HG03432 (cell line): Measurements from ENCODE around the gene ODF2.
"Not testable (repeated sequence)": the region's sequence is repeated elsewhere in the genome, so short reads cannot be mapped to it uniquely, and the experiment has no call there.

ENCODE experiments used
- ATAC-seq: cut with Tn5 transposase; IDR thresholded peaks from one replicate; pipeline ENCODE4 v1.9.1; 2021; ENCODE audit warnings: mild to moderate bottlenecking, moderate library complexity; ENCODE audit not compliant: unreplicated experiment

ODF2 gene

GRCh38 chr9:128423356-128423755 lies 32.5 kb upstream of the ODF2 start:
- ATAC-seq = not testable (repeated sequence)

DNA sequence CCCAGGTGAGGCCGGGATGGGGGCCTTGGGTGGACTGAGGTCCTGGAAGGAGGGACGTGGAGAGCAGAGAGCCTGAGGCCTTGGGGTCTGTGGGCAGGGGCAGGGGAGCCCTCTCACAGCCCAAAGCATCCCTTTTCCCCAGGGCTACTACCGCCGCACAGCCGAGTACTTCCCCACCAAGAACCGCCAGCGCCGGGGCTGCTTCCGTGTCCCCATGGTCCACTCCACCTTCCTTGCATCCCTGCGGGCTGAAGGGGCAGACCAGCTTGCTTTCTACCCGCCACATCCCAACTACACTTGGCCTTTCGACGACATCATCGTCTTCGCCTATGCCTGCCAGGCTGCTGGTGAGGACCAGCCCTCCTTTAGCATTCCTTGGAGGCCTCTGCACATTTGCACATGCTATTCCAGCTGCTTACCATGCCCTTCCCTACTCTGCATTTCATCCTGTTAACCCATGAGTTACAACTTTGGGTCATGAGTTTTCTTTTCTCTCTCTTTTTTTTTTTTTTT lies 31.5 kb upstream of the ODF2 start:
- ATAC-seq = no peak

DNA sequence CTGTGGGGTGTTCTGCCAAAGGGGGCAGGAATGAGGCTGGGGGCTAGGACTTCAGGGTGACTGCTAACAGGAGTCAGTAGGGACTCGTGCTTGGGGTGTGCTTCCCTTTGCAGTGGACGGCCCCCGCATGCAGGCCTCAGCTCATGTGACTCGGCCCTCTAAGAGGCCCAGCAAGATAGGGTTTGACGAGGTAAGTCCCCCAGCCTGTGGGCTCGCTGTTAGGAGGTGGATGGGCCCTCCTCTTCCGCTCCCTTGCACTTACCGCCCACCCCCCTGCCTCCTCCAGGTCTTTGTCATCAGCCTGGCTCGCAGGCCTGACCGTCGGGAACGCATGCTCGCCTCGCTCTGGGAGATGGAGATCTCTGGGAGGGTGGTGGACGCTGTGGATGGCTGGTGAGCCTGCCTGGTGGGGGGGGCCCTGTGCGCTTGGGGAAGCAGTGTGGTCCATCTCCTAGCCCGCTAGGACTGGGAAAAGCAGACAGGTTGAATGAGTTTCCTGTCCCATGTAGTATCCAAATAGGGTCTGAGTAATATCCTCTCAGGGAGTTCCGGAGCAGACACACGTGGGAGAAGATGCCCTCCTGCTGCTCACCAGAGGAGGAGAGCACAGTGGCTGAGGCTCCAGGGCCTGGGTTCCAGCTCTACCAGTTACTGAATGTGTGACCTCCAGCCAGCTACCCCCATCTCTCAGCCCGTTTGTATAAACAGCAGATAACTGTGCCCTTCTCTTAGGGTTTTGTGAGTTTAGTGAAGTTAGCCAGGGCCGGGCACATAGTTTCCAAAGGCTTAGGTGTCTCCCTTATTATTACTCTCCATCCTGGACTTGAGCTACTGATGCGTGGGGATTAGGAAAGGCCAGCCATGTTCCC lies 26.9 kb upstream of the ODF2 start:
- no peak for ATAC-seq

- ATAC-seq = no peak
These were observed 26.2 kb upstream of the ODF2 start for GRCh38 chr9:128429513-128430086.

DNA sequence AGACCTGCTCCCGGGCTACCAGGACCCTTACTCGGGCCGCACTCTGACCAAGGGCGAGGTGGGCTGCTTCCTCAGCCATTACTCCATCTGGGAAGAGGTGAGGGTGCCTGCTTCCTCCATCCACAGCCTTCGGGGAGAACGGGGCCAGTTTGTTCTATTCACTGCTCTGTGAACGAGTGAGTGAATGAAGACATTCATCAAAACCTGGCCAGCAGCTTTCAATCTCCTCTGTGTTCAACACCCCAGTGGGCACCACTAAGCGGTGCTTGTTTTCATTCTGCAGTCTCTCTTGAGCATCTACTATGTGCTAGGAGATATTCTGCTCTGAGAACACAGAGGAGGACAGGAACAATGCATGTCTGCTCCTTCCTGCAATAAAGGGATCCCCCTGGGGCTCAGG lies 24.6 kb upstream of the ODF2 start:
- ATAC-seq = no peak

- no peak for ATAC-seq
These were observed 21.5 kb upstream of the ODF2 start for GRCh38 chr9:128434340-128434739.

- ATAC-seq = no peak
These were observed 20.2 kb upstream of the ODF2 start for GRCh38 chr9:128435611-128436010.

DNA sequence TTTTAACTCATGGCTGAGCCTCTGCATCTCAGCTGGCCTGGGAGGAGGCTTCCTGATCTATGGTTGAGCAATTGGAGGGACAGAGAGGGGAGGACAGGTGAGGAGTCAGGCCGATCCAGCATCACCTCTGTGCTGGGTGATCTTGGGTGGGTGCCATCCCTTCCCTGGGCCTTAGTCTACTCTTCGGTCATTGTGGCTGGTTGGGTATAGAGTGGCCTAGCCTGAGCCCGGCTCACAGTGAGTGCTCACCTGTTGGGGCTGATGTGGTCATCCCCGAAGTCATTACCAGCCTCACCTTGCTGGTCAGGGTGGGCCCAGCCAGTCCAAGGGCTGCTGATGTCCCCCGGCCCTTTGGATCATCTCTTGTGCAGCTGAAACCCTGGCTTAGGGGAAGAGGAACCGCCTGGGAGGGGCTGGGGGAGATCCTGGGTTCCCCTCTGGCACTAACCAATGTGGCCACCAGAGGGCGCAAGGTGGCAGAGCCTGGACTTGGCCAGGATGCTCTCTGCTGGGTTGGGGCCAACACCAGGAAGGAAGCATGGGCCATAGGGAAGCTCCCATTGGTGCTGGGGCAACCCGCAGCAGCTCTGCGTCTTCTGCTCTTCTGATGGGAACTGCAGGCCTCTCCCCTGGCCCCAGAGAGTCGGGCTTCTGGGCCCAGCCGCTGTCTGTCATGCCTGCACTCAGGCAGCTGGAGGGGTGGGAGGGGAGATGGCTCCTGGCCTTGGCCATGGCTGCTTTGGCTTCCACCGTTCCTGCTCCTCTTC lies 17.3 kb upstream of the ODF2 start:
- no peak for ATAC-seq

GRCh38 chr9:128439273-128439672 lies 16.5 kb upstream of the ODF2 start:
- ATAC-seq = no peak

GRCh38 chr9:128442150-128442549 lies 13.7 kb upstream of the ODF2 start:
- ATAC-seq = no peak

DNA sequence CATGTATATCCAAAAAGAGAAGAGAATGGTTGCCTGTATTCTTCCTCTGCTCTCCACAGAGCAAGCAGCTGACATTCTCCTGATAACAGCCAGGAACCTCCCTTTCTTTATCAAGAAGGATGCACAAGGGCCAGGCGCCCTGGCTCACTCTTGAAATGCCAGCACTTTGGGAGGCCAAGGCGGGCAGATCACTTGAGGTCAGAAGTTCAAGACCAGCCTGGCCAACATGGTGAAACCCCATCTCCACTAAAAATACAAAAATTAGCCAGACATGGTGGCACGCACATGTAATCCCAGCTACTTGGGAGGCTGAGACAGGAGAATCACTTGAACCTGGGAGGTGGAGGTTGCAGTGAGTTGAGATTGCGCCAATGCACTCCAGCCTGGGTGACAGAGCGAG lies 9.3 kb upstream of the ODF2 start:
- not testable (repeated sequence) for ATAC-seq

- ATAC-seq = no peak
These were observed 7.1 kb upstream of the ODF2 start for GRCh38 chr9:128448746-128449145.

DNA sequence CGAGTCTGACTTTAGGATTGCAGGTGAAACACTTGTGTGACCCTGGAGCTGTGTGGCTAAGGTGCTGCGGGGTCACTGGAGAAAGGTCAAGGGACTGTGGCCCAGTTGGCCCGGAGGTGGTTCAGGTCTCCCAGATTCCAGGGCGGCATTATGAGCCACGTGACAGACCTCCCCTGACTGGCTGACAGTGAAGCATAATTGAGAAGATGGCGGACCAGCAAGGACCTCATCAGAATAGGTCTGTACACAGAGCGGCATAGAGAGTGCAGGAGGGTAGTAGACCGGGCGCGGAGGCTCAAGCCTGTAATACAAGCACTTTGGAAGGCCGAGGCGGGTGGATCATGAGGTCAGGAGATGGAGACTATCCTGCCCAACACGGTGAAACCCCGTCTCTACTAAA lies 815 bp upstream of the ODF2 start:
- ATAC-seq = no peak

GRCh38 chr9:128456613-128457061 lies 831 bp downstream of the ODF2 start:
- ATAC-seq = peak; percentile 69

DNA sequence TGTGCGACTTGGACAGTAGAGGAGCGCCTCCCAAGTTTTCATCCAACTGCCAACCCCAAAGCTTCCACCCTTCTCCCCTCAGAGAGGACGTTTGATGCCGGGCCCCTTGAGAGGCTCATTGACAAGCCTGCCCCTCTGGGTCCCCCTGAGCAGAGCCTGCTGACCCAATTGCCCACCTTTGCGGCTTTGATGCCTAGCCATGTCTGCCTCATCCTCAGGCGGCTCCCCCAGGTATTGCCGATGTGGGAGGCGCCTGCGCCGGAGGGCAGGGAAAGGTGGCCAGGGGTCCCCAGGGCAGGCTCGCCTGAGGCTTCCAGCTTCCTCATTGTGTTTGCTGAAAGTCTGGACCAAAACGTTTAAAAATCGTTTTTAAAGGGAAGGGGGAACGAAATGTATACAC lies 1.4 kb downstream of the ODF2 start:
- ATAC-seq = no peak

DNA sequence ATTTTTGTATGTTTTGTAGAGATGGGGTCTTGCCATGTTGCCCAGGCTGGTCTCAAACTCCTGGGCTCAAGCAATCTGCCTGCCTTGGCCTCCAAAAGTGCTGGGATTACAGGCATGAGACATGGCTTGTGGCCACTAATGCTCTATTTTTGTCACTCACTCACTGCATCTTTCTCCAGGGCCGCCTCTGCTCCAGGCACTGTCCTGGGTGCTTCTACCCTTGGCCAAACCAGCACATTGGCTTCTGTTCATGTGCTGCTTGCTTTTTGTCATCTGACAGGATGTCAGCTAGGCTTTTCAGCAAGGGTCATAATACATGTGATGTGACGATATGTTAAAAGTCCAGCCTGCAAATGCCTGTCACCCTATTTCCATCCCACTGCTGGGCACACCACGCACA lies 3.2 kb downstream of the ODF2 start:
- ATAC-seq = no peak

DNA sequence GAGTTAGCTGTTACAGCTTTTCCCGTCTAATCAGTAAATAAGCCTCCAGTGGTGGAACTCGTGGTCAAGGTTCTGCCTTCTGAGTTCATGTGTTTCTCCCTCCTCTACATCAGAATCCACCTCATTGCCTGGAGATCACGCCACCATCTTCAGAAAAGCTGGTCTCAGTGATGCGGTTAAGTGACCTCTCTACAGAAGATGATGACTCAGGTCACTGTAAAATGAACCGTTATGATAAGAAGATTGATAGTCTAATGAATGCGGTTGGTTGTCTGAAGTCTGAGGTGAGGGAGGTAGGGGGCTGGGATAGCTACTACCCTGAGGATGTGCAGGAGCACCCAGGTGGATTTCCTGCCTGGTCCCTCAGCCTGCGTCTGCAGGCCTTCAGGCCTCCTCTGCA lies 13.3 kb downstream of the ODF2 start:
- no peak for ATAC-seq

- ATAC-seq = no peak
These were observed 14.8 kb downstream of the ODF2 start for GRCh38 chr9:128470560-128470959.

GRCh38 chr9:128473104-128473503 lies 17.3 kb downstream of the ODF2 start:
- ATAC-seq = no peak

- no peak for ATAC-seq
These were observed 20.1 kb downstream of the ODF2 start for GRCh38 chr9:128475867-128476266.

DNA sequence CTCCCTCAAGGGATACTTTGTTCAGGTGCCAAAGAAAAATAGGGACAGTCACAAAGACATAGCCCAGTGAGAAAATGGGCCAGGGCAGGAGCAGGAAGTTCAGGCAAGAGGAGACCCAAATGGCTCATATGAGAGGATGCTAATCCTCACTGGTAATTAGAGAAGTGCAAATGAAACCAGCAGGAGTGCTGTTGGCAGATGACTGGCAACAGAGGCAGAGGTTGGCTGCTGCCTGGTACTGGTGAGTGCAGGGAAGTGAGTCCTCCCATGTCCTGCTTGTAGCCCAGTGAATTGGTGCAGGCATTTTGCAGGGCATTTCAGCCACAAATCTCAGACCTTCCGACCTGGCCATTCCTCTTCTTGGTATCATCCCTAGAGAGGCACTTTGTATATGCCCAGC lies 23.5 kb downstream of the ODF2 start:
- no peak for ATAC-seq

DNA sequence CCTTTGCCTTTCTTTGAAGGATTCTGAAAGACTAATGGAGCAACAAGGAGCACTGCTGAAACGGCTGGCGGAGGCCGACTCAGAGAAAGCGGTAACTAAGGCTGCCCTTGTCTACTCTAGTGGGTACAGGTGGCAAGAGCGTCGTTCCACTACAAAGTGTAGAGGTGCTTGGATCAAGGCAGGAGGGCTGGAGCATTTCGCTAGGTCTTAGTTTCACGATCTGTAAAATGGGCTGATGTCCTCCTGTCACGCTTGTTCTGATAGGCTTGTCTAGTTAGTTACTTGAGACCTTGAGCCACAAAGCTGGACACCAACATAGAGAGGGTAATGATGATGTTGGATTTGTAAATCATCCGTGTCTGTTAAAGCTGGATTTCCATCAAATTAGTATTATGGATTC lies 25.8 kb downstream of the ODF2 start:
- no peak for ATAC-seq
